ENCODE data around the gene ZNF565. TPM values are rescaled to one million over a fixed set of nuclear protein-coding genes. Genes with fewer than 3 reads are reported as not detected.

The ZNF565 gene
- total and polyA plus RNA-seq, 8 donors: 0.45 to 16.3 (median 2.3) TPM

DNA sequence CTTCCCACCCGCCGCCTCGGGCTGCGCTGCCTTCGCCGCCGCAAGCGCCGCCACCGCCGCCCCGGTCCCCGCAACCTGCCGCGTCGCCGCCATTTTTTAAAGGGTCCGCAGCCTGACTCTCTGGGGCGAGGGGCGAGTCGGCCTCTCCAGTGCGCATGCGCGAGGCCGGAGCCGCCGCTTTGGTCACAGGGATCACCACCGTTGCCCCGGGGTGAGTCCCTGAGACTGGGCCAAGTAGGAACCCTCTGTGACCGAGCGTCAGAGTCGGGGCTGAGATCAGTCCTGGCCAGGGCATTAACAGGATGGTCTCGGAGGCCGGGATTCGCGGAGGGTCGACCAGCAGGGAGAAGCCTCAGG, 43.0 kb upstream of the ZNF565 start:
- TF ChIP-seq EP300 (IDR thresholded peaks at IDR 0.05): no peak
- no peak for TF ChIP-seq CTCF (IDR thresholded peaks at IDR 0.05)
- no peak for TF ChIP-seq POLR2AphosphoS5 (IDR thresholded peaks at IDR 0.05)
- intact Hi-C loops (cut with DNase I; ENCODE audit: low total_unique reads): no loop called here
- peak in 1 of 2 donors; percentile 43 for DNase-seq

GRCh38 chr19:36256853-36257519, 42.5 kb upstream of the ZNF565 start:
- Histone ChIP-seq H3K9me3 (peaks cover 0 to 74% (median 42%) of the 10 kb centered on the region in 4 donors), H3K4me3 (peak overlapping the region; percentile 40 to 53 (median 44)), H3K27me3 (no peaks in the 10 kb centered on the region), H3K36me3 (peaks cover 0 to 8% (median 2%) of the 10 kb centered on the region in 4 donors), H3K4me1 (peaks cover 0 to 6% (median 0%) of the 10 kb centered on the region in 4 donors), H3K27ac (peak overlapping the region in 1 of 5 donors; percentile 46)
- WGBS, 5 donors: 58 to 71% (median 64%) methylated on average over 30 to 42 of the region's 42 CpGs
- no peak for TF ChIP-seq EP300 (IDR thresholded peaks at IDR 0.05)
- no peak for TF ChIP-seq CTCF (IDR thresholded peaks at IDR 0.05)
- TF ChIP-seq POLR2A (IDR thresholded peaks at IDR 0.05): no peak
- no peak for TF ChIP-seq POLR2AphosphoS5 (IDR thresholded peaks at IDR 0.05)
- no peak for DNase-seq
- intact Hi-C loops (cut with DNase I; ENCODE audit: low total_unique reads): no loop called here

More for the DNA sequence above, 43.0 kb upstream of the ZNF565 start:
- Histone ChIP-seq H3K4me3 (peak overlapping the region; percentile 40 to 53 (median 44)), H3K9me3 (peaks cover 0 to 69% (median 39%) of the 10 kb centered on the region in 4 donors), H3K27ac (peak overlapping the region in 1 of 5 donors; percentile 46), H3K27me3 (no peaks in the 10 kb centered on the region), H3K4me1 (peaks cover 0 to 6% (median 0%) of the 10 kb centered on the region in 4 donors), H3K36me3 (peaks cover 0 to 8% (median 2%) of the 10 kb centered on the region in 4 donors)
- 7 to 25% (median 13%) methylated on average over 3 to 37 of the region's 37 CpGs for WGBS, 5 donors

DNA sequence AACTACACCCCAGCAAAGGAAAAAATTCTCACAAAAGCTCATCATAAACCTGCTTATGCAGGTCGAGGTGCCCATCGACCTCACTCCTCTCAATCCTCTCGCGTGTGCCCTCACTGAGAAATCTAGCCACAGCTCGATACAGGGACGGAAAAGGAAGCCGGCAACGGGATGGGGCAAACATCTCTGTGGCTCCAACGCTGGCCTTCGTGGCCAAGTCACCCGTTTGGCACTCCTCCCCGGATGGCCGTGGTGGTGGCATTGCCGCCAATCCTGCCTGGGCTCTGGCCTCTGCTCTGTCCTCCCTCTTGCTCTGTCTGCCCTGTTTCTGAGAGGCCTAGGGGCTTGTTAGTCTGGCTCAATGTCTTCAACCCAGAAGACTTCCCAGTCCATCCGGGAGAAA, 41.6 kb upstream of the ZNF565 start:
- Histone ChIP-seq H3K9me3 (peaks cover 0 to 84% (median 46%) of the 10 kb centered on the region in 4 donors), H3K27ac (no peak overlapping the region), H3K27me3 (no peaks in the 10 kb centered on the region), H3K4me1 (peaks cover 0 to 6% (median 0%) of the 10 kb centered on the region in 4 donors), H3K4me3 (no peak overlapping the region), H3K36me3 (peaks cover 0 to 8% (median 2%) of the 10 kb centered on the region in 4 donors)
- intact Hi-C loops (cut with DNase I; ENCODE audit: low total_unique reads): no loop called here
- no peak for DNase-seq
- no peak for TF ChIP-seq POLR2AphosphoS5 (IDR thresholded peaks at IDR 0.05)
- no peak for TF ChIP-seq POLR2A (IDR thresholded peaks at IDR 0.05)
- no peak for TF ChIP-seq CTCF (IDR thresholded peaks at IDR 0.05)
- 89 to 98% (median 96%) methylated on average over 13 to 15 of the region's 15 CpGs for WGBS, 5 donors

DNA sequence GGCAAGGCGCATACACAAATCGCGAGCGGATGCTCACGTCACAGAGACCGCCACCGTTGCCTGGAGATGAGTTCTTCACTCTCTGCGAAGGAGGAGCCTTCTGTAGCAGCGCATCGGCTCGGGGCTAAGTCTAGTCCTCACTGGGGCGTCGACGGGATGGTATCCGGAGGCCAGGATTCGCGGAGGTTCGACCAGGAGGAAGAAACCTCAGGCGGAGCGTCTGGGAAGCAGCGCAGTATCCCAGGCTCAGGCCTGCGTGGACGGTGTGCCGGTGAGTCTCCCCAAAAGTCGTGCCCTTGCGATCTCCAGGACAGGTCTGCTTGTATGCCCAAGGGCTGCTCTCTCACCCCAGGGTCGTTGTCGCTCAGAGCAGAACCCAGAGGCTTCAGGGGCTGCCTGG, 40.9 kb upstream of the ZNF565 start:
- Histone ChIP-seq H3K9me3 (peaks cover 0 to 86% (median 47%) of the 10 kb centered on the region in 4 donors), H3K4me1 (peaks cover 0 to 6% (median 0%) of the 10 kb centered on the region in 4 donors), H3K27me3 (no peaks in the 10 kb centered on the region), H3K36me3 (peaks cover 0 to 8% (median 2%) of the 10 kb centered on the region in 4 donors), H3K4me3 (no peak overlapping the region), H3K27ac (no peak overlapping the region)
- WGBS, 5 donors: 94 to 97% (median 95%) methylated on average over 28 of the region's 28 CpGs
- TF ChIP-seq CTCF (IDR thresholded peaks at IDR 0.05) (no peak), POLR2AphosphoS5 (IDR thresholded peaks at IDR 0.05) (no peak), EP300 (IDR thresholded peaks at IDR 0.05) (no peak), POLR2A (IDR thresholded peaks at IDR 0.05) (no peak)
- intact Hi-C loops (cut with DNase I; ENCODE audit: low total_unique reads): no loop called here
- no peak for DNase-seq

Measured in stomach (tissue), 9 donors.